Stimulated activated CD4-positive, alpha-beta T cell treated with anti-CD3 and anti-CD28 coated beads, Interleukin-4, amount 100 ng/mL, for 1 hour (primary cell): Measurements from ENCODE around the gene NEK2.
"Not testable (repeated sequence)": the region's sequence is repeated elsewhere in the genome, so short reads cannot be mapped to it uniquely, and the experiment has no call there.

Experiments used
- DNase-seq: peaks from one replicate; pipeline ENCODE4 v3.0.0-alpha.2; 2020

The NEK2 gene

DNA sequence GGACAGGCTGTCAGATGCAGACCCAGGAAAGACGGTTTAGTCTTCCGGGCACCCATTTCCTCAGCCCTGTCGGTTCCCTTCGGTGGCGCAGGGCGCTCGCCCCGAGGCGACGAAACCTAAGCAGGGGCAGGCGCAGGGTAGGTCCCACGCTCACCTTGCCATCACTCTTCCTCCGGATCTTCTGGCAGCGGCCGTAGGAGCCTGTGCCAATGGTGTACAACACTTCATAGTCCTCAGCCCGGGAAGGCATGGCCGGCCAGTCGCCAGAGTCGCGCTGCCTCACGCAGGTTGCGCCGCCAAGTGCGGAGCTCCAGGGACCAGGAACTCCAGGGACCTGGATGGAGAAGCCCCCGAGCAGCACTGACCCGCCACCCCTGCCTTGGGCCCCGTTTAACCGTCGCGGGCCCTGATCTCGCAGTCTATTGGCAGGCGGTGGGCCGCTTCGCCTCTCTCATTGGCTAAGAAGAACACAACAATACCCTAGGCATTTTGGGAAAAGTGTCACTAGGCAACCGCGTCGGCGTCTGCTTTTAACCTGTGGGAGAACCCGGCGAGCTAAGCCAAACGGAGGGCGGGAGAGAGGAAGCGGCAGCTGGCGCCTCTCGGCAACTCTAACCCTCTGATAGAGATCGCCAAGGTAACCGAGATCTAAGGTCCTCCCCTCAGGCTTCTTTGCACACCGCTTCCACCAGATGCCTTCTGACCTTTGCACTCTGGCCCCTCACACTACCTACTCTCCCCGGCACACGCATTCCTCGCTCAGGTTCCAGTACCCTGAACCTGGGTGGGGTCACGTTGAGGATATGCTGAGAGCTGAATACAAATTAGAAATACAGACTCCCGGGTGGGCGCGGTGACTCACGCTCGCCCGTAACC, at the start of gene NEK2:
TSS of gene NEK2 (minus strand) at position 392 of the 876 bp plus-strand sequence. CDS start at position 250, 142 bp downstream.
- DNase-seq: peak; percentile 77

DNA sequence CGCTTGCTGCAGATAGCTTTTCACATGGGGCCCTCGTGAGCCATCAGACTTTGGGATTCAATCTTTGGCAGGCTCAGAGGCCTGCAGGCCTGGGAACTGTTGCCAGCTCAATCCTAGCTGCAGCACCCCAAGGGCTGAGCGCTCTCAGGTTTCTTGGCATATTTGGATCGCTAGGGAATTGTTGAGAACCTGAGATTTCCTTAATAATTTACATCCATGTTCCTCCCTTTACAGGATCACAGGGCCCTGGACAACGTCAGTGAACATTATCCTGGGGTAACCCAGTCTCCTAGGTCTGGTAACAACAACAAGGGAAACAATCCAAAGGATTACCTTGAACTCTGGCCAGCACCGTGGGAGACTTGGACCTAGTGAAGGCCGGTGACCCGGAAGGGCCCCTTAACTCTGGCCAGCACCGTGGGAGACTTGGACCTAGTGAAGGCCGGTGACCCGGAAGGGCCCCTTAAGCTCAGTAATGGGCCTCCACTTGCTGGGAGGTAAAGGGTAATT, 49.3 kb upstream of the NEK2 start:
- DNase-seq: no peak

DNA sequence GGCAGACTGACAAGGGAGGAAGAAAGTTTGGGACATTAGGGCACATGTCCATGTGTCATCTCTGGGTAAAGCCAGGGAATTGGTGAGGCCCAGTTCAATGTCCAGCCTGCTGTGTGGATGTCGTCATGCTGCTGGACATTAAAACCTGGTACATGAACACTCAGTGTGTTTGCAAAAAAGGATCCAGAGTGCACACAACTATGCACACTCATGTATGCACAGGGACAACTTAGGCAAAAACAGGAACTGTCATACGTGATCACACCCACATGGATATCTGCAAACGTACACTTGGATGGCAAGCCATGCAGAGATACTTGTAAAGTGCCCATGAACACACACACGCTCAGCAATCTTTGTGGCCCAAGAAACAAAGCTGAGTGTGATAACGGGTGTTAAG, 47.9 kb upstream of the NEK2 start:
- DNase-seq: no peak

DNA sequence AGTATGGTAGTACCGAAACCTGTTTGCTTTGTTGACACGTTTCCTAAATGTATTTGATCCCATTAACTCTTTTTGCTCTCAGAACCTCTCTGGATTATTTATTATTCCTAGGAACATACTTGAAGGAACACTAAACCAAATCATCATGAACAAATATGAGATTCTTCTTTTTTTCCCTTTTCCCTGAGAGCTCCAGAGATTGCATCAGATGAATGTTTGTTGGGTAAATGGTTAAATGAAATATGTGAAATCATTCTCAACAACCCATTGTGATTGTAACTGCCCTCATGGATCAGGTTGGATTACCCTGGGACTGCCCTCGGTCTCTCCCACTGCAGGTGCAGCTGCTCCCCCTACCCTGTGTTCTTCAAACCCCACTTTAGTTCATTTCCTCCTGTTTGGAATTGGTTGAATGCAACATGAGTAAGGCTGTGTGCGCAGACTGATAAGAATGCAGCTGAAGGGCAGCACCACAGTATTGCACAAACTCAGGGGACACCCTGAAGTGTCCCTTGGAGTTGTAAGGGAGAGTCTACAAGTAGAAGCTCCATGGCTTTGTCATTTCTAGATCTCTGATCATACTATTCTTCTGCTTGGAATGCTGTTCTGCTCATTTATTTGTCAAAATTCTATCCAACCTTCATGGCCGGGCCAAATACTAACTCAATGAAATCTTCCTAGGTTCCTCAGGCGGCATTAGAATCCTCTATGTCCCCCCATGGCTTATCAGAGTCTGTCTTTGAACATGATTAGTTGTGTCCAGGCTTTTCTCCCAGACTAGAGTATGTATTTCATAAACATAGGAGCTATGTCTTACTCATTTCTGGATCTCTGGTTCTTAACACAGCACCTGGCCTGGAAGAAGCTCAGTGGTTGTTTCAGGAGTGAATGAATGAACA, 47.1 kb upstream of the NEK2 start:
- DNase-seq: no peak

DNA sequence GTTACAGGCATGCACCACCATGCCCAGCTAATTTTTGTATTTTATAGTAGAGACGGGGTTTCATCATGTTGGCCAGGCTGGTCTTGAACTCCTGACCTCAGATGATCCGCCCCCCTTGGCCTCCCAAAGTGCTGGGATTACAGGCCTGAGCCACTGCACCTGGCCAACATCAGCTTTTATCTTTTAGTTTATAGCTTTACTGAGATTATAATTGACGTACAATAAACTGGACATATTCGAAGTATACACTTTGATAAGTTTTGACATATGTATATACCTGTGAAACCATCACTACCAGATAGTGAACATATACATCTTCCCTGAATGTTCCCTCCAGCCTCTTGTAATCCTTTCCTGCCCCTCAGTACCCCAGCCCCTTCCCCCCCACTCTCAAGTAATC, 41.1 kb upstream of the NEK2 start:
- DNase-seq: not testable (repeated sequence)

DNA sequence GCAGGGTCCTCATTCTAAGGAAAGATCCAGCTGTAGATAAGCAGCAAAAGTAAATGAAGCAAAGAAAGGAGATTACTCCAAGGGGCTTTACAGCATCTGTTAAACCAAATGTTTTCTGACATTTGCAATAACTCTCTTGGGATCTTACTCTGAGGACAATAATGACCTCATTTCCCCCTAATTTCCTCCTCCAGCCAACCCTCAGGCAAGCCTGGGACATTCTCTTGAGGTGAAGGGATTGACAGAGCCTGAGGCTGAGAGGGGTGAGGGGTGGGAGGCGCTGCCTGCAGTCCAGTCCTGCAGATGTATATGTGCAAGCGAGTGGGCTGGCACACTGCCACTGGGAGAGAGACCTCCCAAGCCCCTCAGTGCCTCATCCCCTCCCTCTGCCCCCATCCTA, 40.5 kb upstream of the NEK2 start:
- no peak for DNase-seq

DNA sequence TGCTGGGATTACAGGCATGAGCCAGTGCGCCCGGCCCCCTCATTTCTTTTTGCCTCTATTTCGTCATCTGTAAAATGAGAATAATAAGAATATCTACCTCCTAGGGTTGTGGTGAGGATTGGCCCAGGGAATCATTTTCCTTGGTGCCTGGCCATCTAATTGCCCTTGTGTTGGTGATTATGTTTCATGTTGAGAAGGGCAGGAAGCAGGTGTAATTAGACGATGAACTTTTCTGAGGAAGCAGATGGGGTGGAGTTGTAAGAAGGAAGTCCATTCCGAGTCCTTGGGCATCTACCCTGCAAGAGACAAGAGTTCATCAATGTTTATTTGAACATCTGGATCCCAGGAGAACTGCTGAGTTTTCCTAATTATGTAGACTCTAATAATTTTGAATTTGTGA, 38.7 kb upstream of the NEK2 start:
- DNase-seq: no peak

DNA sequence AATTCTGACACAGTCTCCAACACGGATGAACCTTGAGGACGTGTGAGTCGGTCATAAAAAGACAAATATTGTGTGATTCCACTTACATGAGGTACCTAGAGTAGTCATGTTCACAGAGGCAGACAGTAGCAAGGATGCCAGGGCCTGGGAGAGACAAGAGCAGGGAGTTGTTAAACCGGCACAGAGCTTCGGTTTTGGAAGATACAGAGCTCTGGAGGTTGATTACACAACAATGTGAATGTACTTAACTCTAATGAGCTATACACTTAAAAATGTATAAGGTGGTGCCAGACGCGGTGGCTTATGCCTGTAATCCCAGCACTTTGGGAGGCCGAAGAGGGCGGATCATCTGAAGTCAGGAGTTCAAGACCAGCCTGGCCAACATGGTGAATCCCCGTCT, 37.8 kb upstream of the NEK2 start:
- DNase-seq: no peak

DNA sequence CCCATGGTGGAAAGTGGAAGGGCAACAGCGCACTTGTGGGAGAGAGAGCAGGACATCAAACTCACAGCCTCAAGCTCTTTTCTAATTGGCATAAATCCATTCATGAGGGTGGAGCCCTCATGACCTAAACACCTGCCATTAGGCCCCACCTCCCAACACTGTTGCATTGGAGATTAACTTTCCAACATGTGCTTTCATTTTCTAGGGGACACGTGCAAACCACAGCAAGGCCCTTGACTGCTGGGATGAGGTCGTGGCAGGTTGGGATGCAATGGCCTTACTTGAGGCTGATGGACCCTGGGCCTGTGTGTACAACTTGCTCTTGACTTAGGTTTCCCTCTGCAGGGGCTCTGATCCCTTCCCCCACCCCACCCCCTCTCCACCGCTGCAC, 35.9 kb upstream of the NEK2 start:
- DNase-seq: no peak

DNA sequence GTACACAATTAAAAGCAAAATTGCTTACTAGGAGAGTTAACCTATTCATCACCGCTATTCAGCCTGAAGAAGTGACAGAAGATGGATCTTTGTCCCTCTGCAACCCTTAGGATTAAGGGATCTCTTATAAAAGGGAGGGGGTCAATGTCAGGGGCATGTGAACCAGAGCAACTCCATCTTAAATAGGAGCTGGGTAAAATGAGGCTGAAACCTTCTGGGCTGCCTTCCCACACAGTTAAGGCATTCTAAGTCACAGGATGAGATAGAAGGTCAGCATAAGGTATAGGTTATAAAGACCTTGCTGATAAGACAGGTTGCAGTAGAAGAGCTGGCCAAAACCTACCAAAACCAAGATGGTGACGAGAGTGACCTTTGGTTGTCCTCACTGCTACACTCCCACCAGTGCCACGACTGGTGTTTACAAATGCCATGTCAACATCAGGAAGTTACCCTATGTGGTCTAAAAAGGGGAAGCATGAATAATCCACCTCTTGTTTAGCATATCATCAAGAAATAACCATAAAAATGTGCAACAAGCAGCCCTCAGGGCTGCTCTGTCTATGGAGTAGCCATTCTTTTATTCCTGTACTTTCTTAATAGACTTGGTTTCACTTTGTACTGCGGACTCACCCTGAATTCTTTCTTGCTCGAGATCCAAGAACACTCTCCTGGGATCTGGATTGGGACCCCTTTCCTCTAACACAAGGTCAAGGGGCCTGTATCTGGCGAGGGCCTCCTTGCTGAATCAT, 35.3 kb upstream of the NEK2 start:
- no peak for DNase-seq

DNA sequence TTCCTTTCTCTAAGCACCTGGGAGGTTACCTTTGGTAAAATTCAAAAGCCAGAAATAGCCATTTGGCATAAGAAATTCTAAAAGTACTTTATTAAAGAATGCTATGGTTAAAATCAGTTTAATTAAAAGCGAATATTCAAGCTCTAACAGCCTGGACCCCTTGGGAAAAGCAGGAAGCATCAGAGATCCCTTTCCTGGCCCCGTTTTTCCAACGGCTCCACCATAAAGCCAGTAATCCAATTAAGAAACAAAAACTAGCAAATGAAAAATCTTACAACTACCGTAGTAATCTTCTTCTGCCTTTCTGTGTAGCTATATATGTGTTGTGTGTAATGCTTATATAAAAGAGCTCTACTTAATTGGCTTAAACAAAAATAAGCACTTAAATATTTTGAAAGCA, 33.5 kb upstream of the NEK2 start:
- DNase-seq: no peak

DNA sequence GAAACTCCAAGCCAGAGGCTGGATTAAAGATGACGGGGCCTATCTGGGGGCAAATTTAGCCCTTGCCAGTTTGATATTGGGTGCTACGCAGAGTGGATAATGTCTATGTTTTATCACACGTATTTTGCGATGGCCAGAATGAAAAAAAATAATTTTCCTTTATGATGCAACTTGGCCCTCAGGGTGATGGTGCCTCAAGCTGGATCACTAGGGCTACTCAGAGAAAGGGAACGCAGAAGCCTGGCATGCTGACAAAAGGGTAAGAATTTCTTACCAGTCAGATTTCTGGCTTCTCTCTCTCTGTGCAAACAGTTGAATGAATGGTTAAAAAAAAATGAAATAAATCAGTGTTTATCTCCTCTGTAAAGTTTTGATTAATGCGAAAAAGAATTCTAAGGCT, 32.6 kb upstream of the NEK2 start:
- no peak for DNase-seq

DNA sequence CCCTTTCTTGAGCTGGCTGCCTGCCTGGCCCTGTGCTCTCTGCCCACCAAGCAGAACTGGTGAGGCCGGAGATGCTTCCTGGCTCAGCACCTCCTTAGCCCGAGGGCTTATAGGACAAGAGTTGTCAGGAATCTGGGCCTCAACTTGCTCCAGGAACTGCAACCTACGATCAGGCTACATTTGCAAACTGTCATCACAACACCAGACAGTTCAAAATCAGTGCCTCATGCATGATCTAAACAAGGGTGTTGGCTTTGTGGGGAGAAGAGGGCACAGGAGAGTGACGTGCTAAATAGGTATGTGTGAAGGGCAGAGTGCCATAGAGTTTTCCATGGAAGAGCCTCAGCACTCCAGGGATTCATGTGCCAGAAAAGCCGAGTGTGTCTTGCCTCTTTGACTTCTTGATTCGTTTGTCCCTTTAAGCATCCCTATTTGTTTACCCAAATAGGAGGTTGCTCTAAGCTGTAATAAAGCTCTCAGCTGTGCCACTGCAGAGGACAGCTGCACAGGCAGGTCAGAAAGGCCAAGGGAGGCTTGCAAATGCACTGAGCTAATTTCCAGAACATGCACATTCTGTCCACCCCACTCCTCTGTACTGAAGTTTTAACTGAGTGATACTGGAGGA, 30.2 kb upstream of the NEK2 start:
- DNase-seq: no peak

DNA sequence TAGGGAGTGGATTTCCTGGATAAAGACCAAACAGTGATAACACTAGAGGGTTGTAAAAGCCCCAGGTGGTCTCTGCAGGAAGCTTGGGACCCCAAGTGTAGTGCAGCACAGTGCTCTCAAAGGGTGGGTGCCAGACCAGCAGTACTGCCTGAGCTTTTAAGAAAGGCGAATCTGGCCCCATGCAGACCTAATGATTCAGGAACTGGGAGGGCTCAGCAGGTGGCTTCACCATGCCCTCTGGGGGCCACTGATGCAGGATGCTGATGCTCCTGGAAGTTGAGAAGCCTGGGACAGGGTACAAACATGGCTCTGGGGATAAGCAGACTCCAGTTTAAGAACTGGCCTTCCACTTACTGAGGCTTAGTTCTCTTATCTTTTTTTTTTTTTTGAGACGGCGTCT, 29.1 kb upstream of the NEK2 start:
- no peak for DNase-seq

DNA sequence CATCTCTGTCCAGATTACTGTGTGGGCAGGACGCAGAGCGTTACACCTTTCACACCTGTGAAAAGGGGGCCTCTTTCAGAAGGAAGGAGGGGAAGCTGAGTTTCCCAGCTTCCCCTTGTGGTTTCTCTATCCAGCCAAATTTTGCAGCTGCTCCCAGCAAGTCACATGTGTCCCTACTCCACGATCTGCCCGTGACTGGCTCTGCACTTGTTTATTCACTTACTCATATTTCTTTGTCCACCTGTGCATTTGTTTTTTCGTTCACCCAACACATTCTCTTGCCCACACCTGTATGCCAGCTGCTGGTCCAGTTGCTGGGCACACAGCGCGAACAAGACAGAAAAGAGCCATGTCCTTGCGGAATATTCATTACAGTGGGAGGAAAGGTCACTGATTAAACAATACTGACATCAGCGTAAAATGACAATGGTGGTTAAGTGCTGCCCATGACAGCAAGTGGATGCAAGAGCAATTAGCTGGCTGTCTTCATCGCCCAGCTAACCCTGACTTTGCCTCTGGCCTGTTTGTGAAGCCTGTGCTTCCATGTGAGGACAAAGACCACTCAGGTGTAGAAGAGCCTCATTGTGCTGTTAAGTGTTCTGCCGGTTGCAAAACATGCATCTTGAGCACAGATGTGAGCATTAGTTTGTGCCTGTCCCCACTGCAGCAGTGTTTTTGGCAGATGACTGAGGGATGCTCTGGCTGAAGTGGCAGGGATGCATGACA, 28.6 kb upstream of the NEK2 start:
- DNase-seq: no peak

DNA sequence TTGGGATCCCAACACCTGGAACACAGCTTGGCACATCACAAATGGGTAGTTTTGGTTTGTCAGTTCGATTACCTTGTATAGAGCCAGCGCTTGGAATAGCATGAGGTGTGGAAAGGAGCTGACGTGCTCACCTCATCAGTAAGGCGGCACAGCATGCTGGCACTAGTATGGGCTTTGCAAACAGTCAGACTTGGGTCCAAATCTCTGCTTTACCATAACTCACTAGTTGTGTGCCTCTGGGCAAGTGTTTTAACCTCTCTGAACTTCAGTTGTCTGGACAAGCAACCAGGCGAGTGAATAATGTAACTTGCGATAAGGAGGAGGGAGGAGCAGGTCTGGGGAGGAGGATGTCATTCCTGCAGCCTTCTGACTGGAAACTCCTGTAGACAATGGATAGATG, 26.3 kb upstream of the NEK2 start:
- no peak for DNase-seq

DNA sequence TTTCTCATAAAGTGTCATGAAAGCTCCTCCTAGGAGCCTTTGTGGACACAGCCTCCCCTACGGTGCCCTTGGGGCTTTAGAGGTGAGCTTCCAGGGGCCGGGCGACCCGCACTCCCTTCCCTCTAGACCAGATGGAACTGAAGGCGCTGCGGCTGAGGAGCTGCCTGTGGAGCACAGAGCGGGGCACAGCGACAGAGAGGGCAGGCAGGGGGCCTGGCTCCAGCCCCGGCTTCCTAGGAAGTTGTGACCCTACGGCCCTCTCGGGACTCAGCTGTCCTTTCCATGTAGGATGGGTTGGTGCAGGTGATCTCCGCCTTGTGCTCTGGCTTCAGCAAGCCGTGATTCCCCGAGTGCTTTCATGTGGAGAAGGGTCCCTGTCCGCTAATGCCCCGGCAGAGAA, 23.6 kb upstream of the NEK2 start:
- DNase-seq: no peak

DNA sequence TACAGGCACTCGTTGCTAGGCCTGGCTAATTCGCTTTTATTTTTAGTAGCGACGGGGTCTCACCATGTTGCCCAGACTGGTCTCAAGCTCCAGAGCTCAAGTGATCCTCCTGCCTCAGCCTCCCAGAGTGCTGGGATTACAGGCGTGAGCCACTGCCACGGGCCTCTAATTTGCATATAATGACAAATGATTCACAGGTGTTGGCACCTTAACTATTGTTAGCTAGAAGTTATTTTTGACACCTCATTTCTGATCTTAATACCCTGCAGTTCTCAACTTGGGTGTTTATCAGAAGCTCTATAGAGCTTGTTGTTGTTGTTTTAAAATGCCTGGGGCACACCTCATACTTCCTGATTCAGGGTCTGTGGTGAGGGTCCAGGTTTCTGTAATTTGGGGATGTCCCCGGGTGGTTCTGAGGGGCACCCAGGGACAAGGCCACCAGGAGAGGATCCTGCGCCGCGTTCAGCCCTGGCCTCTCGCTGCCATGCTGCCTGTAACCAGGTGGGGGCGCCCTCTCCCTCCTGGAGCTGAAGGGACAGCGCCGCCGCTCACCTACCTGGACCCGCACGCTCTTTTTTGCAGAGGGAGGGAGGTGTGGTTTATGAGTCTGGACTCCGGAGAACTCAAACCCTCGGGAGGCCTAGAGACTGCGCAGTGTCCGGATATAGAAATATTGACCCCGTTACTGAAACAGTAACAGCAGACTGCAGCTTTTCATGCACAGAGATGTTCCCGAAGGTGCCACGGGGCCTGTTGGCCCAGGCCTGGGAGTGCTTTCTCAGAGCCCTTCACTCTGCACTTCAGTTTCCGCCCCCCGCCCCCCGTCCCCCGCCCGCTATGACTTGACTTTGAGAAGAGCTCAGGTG, 23.0 kb upstream of the NEK2 start:
- peak; percentile 79 for DNase-seq

DNA sequence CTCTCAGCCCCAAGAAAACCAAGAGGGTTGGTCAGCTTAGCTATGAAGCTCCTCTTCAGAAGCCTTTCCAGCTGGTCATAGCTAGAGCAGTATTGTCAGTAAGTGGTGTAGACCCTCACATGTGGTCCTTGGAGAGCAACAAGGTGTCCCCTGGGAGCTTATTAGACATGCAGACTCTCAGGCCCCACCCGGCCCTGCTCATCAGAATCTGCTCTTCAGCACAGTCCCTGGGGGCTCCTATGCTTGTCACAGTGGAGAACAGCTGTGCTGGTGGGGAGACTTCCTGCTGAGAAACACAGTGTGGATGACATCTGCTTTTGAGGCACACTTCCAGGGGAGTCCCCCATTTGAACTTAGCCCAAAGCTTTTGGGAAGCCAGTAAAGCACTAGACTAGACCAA, 21.9 kb upstream of the NEK2 start:
- no peak for DNase-seq

DNA sequence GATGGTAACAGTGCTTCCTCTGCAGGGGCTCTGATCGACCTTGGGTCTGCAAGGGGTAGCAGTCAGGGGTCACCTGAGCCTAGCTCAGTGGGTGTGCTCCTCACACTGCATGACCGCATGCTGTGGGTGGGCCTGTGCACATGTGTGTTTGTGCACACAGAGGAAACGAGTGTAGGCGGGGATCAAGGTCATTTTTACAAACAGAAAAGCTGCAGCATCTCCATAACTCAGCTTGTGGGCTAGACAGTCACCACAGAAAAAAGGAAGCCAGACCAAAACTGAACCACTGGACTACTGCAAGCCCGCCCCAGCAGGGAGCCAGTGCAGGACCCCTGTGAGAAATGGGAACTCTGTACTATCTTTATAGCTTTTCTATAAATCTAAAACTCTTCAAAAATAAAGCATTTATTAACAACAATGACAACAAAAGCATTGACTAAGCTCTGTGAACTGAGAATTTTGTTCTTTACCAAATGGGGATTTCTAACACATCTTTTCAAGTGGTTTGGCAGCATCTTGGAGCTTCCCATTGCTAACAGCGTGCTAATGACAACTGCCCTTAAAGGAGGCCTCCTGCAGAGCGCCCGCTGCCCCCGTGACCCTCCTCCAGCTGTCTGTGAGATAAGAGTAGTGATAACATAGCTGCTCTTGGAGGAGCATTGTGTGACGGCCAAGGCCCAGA, 19.9 kb upstream of the NEK2 start:
- DNase-seq: no peak
